ENCODE data around the gene SERPINB13. TPM values are rescaled to one million over a fixed set of nuclear protein-coding genes. Genes with fewer than 3 reads are reported as not detected.
"Not testable (repeated sequence)": the region's sequence is repeated elsewhere in the genome, so short reads cannot be mapped to it uniquely, and the experiment has no call there.

Gene SERPINB13
- total RNA-seq, 2 experiments from 2014 or later: not detected

GRCh38 chr18:63603355-63603754 lies 16.2 kb downstream of the SERPINB13 start:
- Mint-ChIP-seq H3K27me3 (peaks cover 19% of the 10 kb centered on the region), H3K36me3 (no peaks in the 10 kb centered on the region), H3K27ac (no peak overlapping the region), H3K4me1 (no peaks in the 10 kb centered on the region), H3K9me3 (no peaks in the 10 kb centered on the region), H3K4me3 (no peak overlapping the region)
- POLR2A ChIA-PET: no interaction called here
- DNase-seq (no peak), ATAC-seq (ENCODE audit: low read depth) (no peak)

- Mint-ChIP-seq H3K36me3 (no peaks in the 10 kb centered on the region), H3K27me3 (peaks cover 17% of the 10 kb centered on the region), H3K4me1 (no peaks in the 10 kb centered on the region), H3K9me3 (no peaks in the 10 kb centered on the region), H3K4me3 (no peak overlapping the region), H3K27ac (no peak overlapping the region)
- POLR2A ChIA-PET: no interaction called here
- ATAC-seq (ENCODE audit: low read depth): no peak
- no peak for DNase-seq
Measured at GRCh38 chr18:63603772-63604171, 16.6 kb downstream of the SERPINB13 start.

GRCh38 chr18:63604791-63605567 lies 17.8 kb downstream of the SERPINB13 start:
- no peak for ATAC-seq (ENCODE audit: low read depth)
- Mint-ChIP-seq H3K27me3 (peaks cover 19% of the 10 kb centered on the region), H3K4me3 (no peak overlapping the region), H3K4me1 (no peaks in the 10 kb centered on the region), H3K36me3 (no peaks in the 10 kb centered on the region), H3K27ac (no peak overlapping the region), H3K9me3 (no peaks in the 10 kb centered on the region)
- POLR2A ChIA-PET: no interaction called here
- no peak for DNase-seq

GRCh38 chr18:63606526-63606925 lies 19.4 kb downstream of the SERPINB13 start:
- POLR2A ChIA-PET: no interaction called here
- no peaks in the 10 kb centered on the region for H3K36me3 Mint-ChIP-seq
- H3K27me3 Mint-ChIP-seq: peaks cover 19% of the 10 kb centered on the region
- ATAC-seq (ENCODE audit: low read depth): no peak
- no peak for DNase-seq
- no peaks in the 10 kb centered on the region for H3K4me1 Mint-ChIP-seq
- H3K4me3 Mint-ChIP-seq: no peak overlapping the region
- no peak overlapping the region for H3K27ac Mint-ChIP-seq
- H3K9me3 Mint-ChIP-seq: no peaks in the 10 kb centered on the region

- no peak overlapping the region for H3K4me3 Mint-ChIP-seq
- no peak overlapping the region for H3K27ac Mint-ChIP-seq
- no peaks in the 10 kb centered on the region for H3K9me3 Mint-ChIP-seq
- H3K27me3 Mint-ChIP-seq: peaks cover 2% of the 10 kb centered on the region
- POLR2A ChIA-PET: no interaction called here
- ATAC-seq (ENCODE audit: low read depth) (no peak), DNase-seq (no peak)
- no peaks in the 10 kb centered on the region for H3K4me1 Mint-ChIP-seq
- no peaks in the 10 kb centered on the region for H3K36me3 Mint-ChIP-seq
Measured at GRCh38 chr18:63613420-63613819, 26.3 kb downstream of the SERPINB13 start.

GRCh38 chr18:63617049-63617914 lies 30.1 kb downstream of the SERPINB13 start:
- H3K4me3 Mint-ChIP-seq: no peak overlapping the region
- no peak overlapping the region for H3K27ac Mint-ChIP-seq
- no peak for DNase-seq
- H3K27me3 Mint-ChIP-seq: no peaks in the 10 kb centered on the region
- no peaks in the 10 kb centered on the region for H3K36me3 Mint-ChIP-seq
- H3K4me1 Mint-ChIP-seq: no peaks in the 10 kb centered on the region
- POLR2A ChIA-PET: no interaction called here
- no peak for ATAC-seq (ENCODE audit: low read depth)
- H3K9me3 Mint-ChIP-seq: peaks cover 1% of the 10 kb centered on the region

- no peak for ATAC-seq (ENCODE audit: low read depth)
- POLR2A ChIA-PET: no interaction called here
- H3K36me3 Mint-ChIP-seq: no peaks in the 10 kb centered on the region
- no peaks in the 10 kb centered on the region for H3K27me3 Mint-ChIP-seq
- H3K27ac Mint-ChIP-seq: no peak overlapping the region
- H3K9me3 Mint-ChIP-seq: peaks cover 1% of the 10 kb centered on the region
- no peak for DNase-seq
- H3K4me3 Mint-ChIP-seq: no peak overlapping the region
- H3K4me1 Mint-ChIP-seq: no peaks in the 10 kb centered on the region
Measured at GRCh38 chr18:63617915-63618234, 30.7 kb downstream of the SERPINB13 start.

- ATAC-seq (ENCODE audit: low read depth) (no peak), DNase-seq (no peak)
- no peaks in the 10 kb centered on the region for H3K36me3 Mint-ChIP-seq
- no peak overlapping the region for H3K4me3 Mint-ChIP-seq
- H3K4me1 Mint-ChIP-seq: no peaks in the 10 kb centered on the region
- H3K27me3 Mint-ChIP-seq: no peaks in the 10 kb centered on the region
- no peak overlapping the region for H3K27ac Mint-ChIP-seq
- H3K9me3 Mint-ChIP-seq: peaks cover 3% of the 10 kb centered on the region
- POLR2A ChIA-PET: no interaction called here
Measured at GRCh38 chr18:63619661-63620060, 32.5 kb downstream of the SERPINB13 start.

GRCh38 chr18:63624863-63625262 lies 37.7 kb downstream of the SERPINB13 start:
- no peak overlapping the region for H3K27ac Mint-ChIP-seq
- ATAC-seq (ENCODE audit: low read depth): no peak
- no peaks in the 10 kb centered on the region for H3K4me1 Mint-ChIP-seq
- POLR2A ChIA-PET: no interaction called here
- DNase-seq: no peak
- H3K9me3 Mint-ChIP-seq: peaks cover 28% of the 10 kb centered on the region
- no peaks in the 10 kb centered on the region for H3K27me3 Mint-ChIP-seq
- H3K4me3 Mint-ChIP-seq: no peak overlapping the region
- no peaks in the 10 kb centered on the region for H3K36me3 Mint-ChIP-seq

- Mint-ChIP-seq H3K9me3 (peaks cover 30% of the 10 kb centered on the region), H3K36me3 (no peaks in the 10 kb centered on the region), H3K27ac (no peak overlapping the region), H3K27me3 (no peaks in the 10 kb centered on the region), H3K4me3 (no peak overlapping the region), H3K4me1 (no peaks in the 10 kb centered on the region)
- POLR2A ChIA-PET: no interaction called here
- no peak for DNase-seq
- no peak for ATAC-seq (ENCODE audit: low read depth)
Measured at GRCh38 chr18:63626431-63626830, 39.3 kb downstream of the SERPINB13 start.

- Mint-ChIP-seq H3K4me3 (no peak overlapping the region), H3K36me3 (no peaks in the 10 kb centered on the region), H3K9me3 (peaks cover 30% of the 10 kb centered on the region), H3K27me3 (no peaks in the 10 kb centered on the region), H3K27ac (no peak overlapping the region), H3K4me1 (no peaks in the 10 kb centered on the region)
- no peak for ATAC-seq (ENCODE audit: low read depth)
- DNase-seq: no peak
- POLR2A ChIA-PET: no interaction called here
Measured at GRCh38 chr18:63627819-63628218, 40.7 kb downstream of the SERPINB13 start.

GRCh38 chr18:63637703-63638102 lies 50.6 kb downstream of the SERPINB13 start:
- ATAC-seq (ENCODE audit: low read depth): no peak
- H3K4me1 Mint-ChIP-seq: no peaks in the 10 kb centered on the region
- no peaks in the 10 kb centered on the region for H3K36me3 Mint-ChIP-seq
- POLR2A ChIA-PET: no interaction called here
- no peak overlapping the region for H3K4me3 Mint-ChIP-seq
- H3K9me3 Mint-ChIP-seq: no peaks in the 10 kb centered on the region
- no peak overlapping the region for H3K27ac Mint-ChIP-seq
- DNase-seq: no peak
- H3K27me3 Mint-ChIP-seq: peaks cover 9% of the 10 kb centered on the region

- H3K27me3 Mint-ChIP-seq; DNase-seq; H3K27ac Mint-ChIP-seq; H3K9me3 Mint-ChIP-seq; H3K4me3 Mint-ChIP-seq; H3K36me3 Mint-ChIP-seq; H3K4me1 Mint-ChIP-seq; POLR2A ChIA-PET; ATAC-seq (ENCODE audit: low read depth): not testable (repeated sequence)
Measured at GRCh38 chr18:63641157-63641680, 54.1 kb downstream of the SERPINB13 start.

Measured in activated naive CD8-positive, alpha-beta T cell treated with anti-CD3 and anti-CD28 coated beads, Interleukin-2, amount 10 ng/mL, durations not matched to agents 7 days and 5 days (primary cell).